Metanephros (tissue), 2 donors: Measurements from ENCODE around the gene C12orf56. TPM values are rescaled to one million over a fixed set of nuclear protein-coding genes. Genes with fewer than 3 reads are reported as not detected.

ENCODE experiments used
- small RNA-seq: library from RNA; depleted of rRNA; stranded (forward); fragments of <200 nt; gene quantifications from one replicate; pipeline ENCODE3, GENCODE V24; 2014; ENCODE audit warnings: low replicate concordance
- total RNA-seq: library from RNA; depleted of rRNA; stranded (reverse); fragments of >200 nt; gene quantifications from one replicate; pipeline ENCODE4 v1.2.3, GENCODE V29; 2014

Gene C12orf56
- total RNA-seq = 1.2 TPM

DNA sequence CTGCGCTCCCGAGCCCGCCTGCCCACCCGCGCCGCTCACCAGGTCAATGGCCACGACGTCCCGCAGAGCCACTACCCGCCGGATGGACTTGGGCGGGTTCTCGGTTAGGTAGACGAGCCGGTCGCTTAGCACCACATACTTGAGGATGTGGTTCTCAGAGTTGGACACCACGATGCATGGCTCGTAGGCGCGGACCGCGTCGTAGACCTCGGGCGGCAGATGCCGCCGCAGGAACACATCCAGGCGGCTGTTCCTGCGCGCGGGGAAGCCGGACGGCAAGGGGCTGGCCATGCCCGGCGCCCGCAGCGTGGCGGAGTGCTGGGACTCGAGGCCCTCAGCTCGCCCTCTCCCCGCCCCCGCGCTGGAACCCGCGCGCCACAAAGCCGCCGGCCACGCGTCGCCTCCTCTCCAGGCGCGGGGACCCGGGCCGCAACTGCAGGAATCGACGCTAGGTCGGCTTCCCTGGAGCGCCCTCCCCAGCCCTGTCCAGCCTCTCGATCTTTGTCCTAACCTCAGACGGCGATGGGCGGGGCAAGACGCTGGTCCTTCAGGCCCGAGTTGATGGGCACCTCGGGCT lies at the start of gene C12orf56:
Gene C12orf56, minus strand, starts transcription at position 484 of the 577 bp plus-strand sequence. Its CDS starts 193 bp downstream, at position 291.

GRCh38 chr12:64403707-64404469 lies 13.3 kb upstream of the C12orf56 start, which contains the start of gene XPOT:
Gene XPOT (plus strand): TSS chr12:64404392. CDS start chr12:64410036, 5,644 bp downstream.

DNA sequence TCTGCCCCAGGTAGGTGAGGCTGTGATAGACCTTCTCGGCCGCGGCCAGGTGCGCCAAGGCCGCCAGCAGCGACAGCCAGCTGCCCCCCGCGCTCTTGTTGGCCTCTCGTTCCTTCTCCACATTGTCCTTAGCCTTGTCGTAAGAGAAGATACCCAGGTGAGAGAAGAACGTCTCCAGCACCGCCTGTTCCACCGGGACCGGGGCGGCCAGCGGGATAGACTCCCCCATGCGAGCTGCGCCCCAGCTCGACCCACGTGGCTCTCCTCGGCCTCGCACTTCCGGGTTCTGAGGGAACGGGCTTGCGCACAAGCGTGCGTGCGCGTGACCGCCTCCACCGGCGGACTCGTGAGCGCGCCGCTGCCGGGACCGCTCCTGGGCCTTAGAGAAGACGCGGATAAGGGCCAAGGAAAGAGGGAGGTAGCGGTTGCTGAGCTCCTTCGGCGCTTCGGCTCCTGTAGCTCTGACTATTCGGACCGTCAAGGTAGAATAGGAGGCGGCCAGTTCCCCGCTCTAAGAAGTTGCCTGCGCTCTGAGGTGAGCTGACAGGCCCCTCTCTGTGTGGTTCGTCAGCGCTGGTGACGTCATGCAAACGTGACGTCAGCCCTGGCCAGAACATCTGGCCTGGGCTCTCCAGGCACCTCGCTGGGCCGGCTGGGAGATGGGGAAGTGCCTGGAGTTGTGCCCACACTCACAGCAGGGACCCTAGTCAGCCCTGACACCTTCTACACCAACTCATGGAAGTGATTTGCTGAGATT lies 168.4 kb downstream of the C12orf56 start, which contains the start of gene KICS2:
Gene KICS2, minus strand, starts transcription at position 288 of the 757 bp plus-strand sequence. Its CDS starts 59 bp downstream, at position 229.

Small RNA genes within 50 kb of the gene (small RNA-seq; reads per million reads assigned to genes)
- gene RF01210 (not detected), gene RNU5A-7P (not detected)

Other genes starting within 250 kb of the C12orf56 start
- gene KICS2, start 168.5 kb downstream of the C12orf56 start, total RNA-seq = 6.1 TPM
- gene XPOT, start 13.6 kb upstream of the C12orf56 start, total RNA-seq = 32.2 TPM
- 24.2 TPM for gene TBK1, start 61.4 kb upstream of the C12orf56 start, total RNA-seq
- gene RASSF3, start 219.7 kb upstream of the C12orf56 start, total RNA-seq = 21.8 TPM